ENCODE data around the gene RGL3. TPM values are rescaled to one million over a fixed set of nuclear protein-coding genes. Genes with fewer than 3 reads are reported as not detected.
"Not testable (repeated sequence)": the region's sequence is repeated elsewhere in the genome, so short reads cannot be mapped to it uniquely, and the experiment has no call there.

RGL3 gene, protein sequence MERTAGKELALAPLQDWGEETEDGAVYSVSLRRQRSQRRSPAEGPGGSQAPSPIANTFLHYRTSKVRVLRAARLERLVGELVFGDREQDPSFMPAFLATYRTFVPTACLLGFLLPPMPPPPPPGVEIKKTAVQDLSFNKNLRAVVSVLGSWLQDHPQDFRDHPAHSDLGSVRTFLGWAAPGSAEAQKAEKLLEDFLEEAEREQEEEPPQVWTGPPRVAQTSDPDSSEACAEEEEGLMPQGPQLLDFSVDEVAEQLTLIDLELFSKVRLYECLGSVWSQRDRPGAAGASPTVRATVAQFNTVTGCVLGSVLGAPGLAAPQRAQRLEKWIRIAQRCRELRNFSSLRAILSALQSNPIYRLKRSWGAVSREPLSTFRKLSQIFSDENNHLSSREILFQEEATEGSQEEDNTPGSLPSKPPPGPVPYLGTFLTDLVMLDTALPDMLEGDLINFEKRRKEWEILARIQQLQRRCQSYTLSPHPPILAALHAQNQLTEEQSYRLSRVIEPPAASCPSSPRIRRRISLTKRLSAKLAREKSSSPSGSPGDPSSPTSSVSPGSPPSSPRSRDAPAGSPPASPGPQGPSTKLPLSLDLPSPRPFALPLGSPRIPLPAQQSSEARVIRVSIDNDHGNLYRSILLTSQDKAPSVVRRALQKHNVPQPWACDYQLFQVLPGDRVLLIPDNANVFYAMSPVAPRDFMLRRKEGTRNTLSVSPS
- total RNA-seq: not detected

DNA sequence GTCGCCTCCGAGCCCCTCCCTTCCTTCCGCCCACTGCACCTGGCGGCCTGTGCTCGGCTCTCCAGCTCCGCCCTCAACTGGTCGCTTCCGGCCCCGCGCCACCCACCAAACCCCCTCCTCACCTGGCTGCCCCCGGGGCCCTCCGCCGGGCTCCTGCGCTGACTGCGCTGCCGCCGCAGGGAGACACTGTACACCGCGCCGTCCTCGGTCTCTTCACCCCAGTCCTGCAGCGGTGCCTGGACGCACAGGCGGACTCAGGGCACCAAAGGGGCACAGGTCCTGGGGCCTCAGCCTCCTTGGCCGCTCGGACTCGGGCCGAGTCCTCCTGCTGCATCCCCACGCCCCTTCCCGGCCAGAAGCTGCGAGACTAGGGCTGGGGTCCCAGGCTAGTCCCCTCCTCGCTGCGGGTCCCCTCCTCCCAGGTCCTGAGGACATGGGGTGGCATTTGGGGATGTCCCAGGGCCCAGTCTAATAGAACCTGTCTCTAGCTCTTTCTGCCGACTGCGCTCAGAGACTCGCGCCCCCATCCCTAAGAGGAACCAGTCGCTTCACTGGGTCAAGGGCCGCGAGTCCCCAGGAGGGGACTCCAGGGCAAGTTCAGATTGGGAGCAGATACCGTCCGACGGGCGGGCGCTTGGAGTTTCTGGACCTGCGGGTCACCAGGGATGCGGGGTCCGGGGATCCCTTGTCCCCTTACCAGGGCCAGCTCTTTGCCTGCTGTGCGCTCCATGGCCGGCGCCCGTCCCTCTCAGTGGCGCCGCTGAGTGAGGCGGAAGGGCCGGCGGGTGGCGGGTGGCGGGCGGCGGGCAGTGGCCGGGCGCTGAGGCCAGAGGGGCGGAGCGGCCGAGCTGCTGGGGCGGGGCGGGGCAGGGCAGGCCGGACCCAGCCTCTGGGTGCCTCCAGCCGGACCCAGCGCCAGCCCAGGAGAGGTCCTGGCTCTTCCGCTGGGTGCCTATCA is at the start of gene RGL3:
Gene RGL3 (minus strand): TSS at position 766 of the 958 bp plus-strand sequence. CDS start 36 bp downstream, at position 730.
- DNase-seq: no peak

DNA sequence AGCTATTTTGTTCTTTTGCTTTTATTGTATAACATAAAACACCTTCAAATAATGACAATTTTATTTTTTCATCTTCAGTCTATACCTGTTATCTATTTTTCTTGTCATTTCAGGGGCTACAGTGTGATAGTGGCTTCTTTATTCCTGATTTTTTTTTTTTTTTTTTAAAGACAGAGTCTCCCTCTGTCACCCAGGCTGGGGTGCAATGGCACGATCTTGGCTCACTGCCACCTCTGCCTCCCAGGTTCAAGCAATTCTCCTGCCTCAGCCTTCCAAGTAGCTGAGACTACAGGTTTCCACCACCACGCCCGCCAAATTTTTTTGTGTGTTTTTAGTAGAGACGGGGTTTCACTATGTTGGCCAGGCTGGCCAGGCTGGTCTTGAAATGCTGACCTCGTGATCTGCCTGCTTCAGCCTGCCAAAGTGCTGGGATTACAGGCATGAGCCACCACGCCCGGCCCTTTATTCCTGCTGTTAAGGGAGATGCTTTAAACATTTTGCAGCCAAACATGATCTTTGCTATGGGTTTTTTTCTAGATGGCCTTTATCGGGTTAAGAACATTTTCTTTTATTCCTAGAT is 49.2 kb upstream of the RGL3 start:
- not testable (repeated sequence) for DNase-seq

DNA sequence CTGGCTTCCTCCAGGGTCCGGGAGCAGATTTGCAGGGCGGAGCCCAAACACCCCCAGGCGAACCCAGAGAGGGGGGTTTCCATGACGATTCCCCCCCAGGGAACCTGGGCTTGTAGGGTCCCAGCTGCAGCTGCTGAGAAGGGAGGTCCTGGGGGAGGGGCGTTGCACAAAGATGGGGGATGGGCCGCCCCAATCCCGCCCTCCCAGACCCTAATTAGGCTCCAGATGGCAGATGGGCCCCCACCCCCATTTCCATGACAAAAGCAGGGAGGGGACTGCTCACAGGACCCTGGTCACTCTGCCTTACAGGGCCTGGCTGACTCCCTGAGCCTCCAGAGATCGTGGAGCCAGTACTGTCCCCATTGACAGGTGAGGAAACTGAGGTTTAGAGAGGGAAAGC is 46.5 kb upstream of the RGL3 start:
- no peak for DNase-seq

DNA sequence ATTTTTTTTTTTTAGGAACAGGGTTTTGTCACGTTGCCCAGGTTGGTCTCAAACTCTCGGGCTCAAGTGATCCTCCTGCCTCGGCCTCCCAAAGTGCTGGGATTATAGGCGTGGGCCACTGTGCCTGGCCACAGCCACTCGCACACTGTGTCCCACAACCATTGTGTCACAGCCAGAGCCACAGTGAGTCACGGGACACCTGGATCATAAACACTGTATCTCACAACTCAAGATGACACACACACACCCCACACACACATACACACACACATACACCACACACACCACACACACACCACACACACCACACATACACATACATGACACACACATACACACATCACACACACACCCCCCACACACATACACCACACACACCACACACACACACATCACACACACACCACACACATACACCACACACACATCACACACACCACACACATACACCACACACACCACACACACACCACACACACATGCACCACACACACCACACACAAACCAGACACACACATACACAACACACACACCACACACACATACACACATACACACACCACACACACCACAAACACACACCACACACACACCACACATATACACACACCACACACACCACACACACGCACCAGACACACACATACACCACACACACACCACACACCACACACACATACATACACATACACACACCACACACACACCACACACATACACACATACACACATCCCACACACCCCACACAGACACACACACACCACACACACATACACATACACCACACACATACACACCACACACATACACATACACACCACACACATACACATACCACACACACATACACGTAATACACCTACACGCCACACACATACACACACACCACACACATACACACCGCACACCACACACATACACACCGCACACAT is 45.5 kb upstream of the RGL3 start:
- no peak for DNase-seq

DNA sequence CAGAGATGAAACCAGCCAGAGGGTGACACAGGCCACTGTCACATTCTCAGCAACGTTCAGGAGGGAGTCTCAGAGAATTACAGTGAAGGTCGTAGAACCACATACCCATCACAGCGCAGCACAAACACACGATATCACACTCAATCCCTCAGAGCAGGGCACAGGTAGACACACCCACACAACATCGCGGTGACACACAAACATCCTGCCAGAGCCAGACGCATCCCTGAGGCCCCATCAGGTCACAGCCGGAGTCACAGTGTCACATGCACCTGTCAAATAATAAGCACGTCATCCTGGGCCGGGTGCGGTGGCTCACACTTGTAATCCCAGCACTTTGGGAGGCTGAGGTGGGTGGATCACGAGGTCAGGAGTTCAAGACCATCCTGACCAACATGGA is 44.3 kb upstream of the RGL3 start:
- no peak for DNase-seq

DNA sequence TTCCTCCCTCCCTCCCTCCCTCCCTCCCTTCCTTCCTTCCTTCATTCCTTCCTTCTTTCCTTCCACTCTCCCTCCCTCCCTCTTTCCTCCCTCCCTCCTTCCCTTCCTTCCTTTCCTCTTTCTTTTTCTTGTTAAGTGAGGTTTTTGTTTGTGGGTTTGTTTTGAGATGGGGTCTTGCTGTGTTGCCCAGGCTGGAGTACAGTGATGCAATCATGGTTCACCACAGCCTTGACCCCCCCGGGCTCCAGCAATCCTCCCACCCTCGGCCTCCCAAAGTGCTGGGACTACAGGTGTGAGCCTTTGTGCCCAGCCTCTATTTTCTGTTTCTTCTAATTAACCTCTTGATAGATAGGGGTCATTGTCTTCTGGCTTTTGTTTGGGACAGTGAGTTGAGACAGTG is 42.3 kb upstream of the RGL3 start:
- DNase-seq: no peak

DNA sequence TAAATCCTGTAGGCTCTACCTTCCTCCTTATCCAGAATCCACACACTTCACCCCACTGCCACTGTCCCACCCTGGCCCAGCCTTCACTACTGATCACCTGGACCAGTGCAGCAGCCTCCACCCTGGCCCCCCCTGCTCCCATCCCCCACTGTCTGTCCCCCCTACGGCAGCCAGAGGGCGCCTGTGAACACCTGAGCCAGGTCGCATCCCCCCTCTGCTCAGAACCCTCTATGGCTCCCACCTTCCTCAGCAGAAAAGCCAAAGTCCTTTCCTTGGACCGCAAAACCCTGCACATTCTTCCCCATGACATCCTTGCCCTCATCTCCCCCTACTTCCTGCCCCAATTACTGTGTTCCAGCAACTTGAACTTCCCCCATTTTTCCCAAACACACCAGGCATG is 41.1 kb upstream of the RGL3 start:
- DNase-seq: no peak

DNA sequence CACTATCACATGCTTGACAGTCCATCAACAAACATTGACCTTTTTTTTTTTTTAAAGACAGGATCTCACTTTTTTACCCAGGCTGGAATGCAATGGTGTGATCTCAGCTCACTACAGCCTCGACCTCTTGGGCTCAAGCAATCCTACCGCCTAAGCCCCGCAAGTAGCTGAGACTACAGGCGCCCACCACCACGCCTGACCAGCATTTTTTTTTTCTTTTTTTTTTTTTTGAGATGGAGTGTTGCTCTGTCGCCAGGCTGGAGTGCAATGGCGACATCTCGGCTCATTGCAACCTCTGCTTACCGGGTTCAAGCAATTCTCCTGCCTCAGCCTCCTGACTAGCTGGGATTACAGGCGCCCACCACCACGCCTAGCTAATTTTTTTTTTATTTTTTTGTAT is 39.8 kb upstream of the RGL3 start:
- not testable (repeated sequence) for DNase-seq

DNA sequence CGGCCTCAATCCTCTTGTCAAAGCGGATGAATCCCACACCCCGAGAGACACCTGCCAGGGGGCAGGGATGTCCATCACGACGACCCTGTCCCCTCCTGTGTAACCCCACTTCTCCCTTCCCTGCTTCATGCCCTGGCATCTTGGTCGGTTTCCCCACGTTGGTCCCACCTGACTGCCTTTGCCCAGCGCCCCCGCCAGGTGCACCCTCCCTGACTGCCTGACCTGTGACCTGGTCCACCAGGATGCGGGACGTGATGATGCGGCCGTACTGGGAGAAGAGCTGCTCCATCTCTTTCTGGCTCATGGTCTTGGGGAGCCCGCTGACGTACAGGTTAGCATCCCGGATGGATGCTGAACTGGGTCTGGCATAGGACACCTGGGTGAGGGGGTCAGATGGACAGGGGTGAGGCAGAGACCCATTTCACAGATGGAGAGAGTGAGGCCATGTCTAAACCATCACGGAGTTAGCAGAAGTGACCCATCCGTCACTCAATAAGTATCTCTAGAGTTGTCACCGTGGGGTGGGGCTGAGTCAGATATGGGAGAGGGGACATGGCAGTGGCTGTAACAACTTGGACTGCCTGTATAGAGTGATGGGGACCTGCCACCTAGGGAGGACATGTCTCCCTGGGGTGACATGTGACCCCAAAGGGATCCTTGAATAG is 39.3 kb upstream of the RGL3 start:
- no peak for DNase-seq

DNA sequence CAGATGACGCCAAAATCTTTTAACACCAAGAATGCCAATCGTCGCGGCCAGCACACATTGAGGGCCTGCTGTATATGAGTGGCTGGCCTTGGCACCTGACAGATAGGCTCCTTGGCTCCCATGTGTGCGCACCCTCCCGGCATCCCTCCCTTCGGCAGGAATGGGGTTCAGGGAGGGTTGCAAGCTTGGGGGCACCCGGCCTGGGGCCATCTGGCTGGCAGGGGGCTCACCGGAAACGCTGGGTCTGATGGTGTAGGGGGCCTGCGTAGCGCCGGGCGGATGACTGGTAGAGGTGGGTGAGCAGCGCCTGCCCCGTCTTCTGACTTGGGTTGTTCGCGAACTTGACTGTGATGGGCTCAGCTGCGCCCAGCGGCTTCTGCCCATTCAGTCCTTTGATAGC is 38.7 kb upstream of the RGL3 start:
- DNase-seq: no peak

DNA sequence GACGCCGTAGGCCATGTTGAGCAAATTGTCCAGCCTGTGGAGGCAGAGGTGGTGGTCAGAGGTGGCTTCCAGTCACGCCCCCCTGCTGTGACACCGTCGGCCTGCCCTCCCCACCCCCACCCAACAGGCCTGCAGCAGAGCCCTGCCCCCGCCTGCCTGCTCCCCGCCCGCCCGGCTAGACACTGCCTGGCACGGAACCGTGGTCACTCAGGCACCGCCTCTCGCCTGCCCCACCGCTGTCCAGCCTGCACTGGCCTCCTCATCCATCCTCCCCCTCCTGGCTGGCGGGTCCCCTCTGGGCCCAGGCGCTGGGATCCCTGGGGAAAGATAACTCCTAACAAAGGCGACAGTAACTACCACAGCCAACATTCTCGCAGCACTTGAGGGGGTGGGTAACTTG is 38.0 kb upstream of the RGL3 start:
- DNase-seq: peak; percentile 70

DNA sequence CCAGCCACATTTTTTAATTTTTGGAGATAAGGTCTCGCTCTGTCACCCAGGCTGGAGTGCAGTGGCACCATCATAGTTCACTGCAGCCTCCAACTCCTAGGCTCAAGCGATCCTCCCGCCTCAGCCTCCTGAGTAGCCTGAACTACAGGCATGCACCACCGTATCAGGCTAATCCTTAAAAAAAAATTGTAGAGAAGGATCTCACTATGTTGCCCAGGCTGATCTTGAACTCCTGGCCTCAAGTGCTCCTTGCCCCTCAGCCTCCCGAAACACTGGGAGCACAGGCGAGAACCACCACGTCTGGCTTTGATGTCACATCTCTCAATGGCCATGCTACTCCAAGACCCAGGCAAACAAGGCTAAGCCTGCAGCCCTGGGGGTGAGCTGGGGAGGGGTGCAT is 37.5 kb upstream of the RGL3 start:
- no peak for DNase-seq

DNA sequence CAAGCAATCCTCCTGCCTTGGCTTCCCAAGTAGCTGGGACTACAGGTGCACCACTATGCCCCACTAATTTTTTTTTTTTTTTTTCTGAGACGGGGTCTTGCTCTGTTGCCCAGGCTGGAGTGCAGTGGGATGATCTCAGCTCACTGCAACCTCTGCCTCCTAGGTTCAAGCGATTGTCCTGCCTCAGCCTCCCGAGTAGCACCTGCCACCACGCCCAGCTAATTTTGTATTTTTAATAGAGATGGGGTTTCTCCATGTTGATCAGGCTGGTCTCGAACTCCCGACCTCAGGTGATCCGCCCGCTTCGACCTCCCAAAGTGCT is 36.1 kb upstream of the RGL3 start:
- DNase-seq: not testable (repeated sequence)

DNA sequence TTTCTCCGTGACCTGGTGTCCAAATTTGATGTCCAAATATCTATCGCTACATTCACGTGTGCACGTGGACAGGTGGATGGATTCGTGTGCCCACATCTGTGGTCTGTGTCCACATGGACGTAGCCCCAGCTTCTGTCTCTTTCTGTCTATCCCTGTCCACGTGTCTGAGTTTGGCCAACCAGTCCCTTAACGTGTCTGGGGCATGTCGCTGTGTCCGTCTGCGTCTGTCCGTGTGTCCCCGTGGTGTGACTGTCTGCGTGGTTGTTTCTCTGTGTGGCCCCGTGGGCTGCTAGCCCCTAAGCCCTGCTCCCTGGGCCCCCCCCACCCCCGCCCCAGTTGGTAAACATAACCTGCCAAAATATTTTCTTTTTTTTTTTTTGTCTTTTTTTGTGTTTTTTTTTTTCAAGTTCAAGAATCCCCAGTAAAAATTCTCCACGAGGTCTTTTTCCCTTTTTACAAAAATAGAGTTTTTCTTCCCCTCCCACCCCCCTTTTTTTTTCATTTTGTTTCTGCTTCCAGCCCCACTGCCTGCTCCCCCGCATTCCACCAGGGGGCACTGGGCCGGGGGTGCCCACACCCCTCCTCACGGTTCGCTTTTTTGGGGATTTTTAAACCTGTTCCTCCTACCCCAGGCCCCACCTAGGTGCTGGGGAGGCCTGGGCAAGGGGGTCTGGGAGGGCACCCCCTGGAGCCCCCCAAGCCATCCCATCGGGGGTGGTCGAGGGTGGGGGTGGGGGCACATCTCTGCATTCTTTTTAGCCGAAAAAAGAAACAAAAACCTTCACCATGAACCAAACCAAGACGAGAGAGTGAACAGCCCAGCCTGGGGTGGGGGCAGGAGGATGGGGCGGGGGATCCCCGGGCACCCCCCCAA is 34.6 kb upstream of the RGL3 start:
- DNase-seq: no peak

DNA sequence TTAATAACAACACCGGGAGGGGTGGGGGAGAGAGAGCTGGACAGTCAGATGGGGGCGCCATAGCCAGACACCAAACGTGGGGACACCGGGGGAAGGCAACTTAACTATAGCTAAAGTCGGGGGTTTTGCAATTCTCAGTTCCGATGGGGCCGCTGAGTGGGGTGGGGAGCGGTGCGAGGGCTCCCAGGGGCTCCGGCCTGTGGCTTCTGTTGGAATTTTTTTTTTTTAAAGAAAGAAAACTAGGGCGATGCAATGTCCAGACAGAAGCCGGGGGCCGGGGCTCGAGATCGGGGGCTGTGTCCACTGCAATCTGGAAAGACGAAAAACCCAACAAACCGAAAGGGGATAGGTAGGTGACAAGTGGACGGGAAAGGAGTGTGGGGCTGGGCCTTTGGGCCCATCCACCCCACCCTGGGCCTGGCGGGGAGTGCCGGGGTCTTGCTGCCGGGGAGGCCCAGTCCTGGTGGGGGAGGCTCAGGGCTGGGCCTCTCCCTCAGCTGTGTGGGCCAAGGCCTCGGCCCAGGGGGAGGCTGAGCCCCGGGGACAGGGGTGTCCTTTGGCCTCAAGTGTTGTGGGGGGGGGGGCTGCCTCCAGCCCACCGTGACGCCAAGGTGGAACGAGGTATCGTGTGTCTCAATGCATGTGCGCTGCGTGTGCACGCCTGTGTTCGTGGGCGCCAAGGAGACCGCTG is 33.7 kb upstream of the RGL3 start:
- DNase-seq: no peak

DNA sequence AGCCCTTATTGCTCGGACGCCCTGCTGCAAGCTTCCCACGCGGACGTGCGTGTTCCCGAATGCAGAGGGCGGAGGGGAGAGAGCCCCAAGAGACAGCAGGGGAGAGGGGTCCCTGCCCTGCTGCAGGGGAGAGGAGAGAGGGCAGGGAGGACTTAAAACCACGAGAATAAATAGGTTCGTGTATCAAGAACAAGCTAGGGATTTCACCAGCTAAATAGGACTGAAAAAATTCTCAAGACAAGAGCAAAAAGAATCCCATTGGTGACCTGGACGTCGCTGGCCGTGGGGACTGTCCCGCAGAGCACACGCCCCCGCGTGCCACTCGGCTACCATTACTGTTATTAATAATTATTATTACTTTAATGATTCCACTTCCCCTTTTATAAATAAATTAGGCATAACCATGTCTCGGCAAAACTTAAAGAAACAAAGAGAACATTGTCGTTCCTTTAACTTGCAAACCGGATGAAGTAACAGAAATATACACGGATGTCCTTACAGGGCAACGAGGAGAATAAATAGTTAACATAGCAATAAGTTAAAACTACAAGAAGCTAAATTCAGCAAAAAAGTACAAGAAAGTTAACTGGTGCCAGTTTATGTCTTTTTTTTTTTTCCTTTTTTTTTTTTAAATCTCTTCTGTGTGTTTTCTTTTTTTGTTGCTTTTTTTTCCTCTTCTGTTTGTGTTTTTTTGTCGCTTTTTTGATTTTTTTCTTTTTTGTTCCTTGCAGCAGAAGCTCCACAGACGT is 32.9 kb upstream of the RGL3 start:
- DNase-seq: no peak

DNA sequence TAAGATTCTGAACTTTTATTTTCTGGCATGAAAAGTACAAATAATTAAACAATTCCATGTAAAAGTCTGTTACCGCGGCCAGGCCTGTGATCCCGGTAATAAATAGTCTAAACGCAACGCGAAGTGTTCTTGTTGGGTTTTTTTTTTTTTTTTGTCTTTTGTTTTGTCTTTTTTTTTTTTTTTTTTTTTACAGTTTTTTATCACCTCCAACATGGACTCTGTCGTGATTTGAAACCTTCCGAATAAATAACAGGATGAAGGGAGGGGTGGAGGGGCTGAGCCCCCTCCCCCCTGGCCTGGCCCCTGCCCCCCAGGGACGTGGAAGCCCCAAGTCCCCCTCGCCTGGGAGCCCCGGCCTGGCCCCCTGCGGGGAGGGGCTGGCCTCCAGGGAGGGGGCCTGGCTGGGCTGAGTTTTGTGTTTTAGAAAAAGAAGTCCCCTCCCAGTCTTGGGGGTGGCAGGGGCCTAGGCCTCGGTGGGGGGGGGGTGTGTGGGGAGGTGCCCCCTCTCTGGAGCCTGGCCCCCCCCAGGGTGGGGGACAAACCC is 32.3 kb upstream of the RGL3 start:
- no peak for DNase-seq

Measured in occipital lobe (tissue), 2 donors.